ENCODE data around the gene P2RX6.

P2RX6 gene

DNA sequence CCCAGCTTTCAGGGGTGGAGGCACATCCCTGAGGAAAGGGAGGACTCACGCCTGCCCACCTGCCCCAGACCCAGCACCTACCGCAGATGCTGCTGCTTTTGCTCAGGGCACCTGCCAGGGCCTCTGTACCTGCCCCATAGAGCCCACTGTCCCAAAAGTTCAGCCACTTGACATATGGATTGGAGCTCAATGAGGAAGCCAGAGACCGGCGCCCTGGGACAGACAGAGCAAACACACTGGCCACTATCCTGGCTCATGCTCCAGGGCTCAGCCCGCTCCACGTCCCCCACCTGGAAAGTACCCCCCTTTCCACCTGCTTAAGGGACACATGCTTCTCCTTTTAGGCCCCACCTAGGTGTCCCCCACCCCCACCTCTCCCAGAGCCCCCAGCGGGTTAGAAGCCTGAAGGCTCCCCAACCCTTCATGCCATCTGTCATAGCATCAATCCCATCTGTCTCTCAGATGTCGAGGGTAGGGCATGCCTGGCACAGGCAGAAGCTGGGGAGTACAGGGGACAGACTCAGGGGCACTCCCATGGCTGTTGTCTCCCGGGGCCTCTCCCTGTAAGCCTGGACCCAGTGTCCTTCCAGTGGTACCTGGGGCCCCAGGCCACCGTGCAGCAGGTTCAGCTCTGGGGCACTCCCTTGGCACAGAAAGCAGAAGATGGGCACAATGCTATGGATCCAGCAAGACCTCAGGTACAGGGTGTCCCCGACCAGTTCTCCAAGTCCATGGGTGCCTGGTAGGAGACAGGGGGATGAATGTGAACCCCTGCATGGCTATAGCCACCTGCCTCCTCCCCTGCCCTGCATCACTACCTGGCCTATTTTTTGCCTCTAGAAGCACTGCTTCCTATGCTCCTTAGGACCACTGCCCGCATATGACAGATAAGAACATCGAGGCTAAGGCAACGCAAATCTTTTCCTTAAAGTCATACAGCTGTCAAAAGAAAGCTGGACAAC lies 2.2 kb upstream of the P2RX6 start:
- no peak for DNase-seq (ENCODE audit: low read depth in 2 of 2)

DNA sequence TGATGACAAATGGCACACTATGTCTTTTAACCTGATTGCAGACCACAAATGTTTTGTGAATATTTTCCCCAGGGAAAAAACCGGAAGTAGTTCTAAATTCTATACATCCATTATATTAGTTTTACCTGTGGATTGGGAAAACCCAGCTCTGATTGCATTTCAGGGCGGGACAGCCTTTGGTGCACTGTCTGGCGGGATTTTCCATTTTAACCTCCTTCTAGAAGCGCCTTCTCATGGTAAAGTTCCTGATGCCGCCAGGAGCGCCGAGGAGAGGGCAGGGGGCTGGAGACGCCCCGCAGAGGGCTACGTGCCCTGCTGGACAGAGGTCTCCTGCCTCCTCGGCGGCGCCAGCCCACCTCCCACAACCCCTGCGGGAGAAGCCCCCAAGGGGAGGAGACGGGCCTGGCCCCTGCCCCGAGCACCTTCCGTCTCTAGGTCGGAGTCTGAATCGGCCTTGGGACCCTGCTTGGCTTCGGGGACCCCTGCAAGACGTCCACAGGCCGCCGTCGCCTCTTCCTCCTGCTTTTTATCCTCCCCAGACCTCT lies 1.2 kb upstream of the P2RX6 start:
- no peak for DNase-seq (ENCODE audit: low read depth in 2 of 2)

DNA sequence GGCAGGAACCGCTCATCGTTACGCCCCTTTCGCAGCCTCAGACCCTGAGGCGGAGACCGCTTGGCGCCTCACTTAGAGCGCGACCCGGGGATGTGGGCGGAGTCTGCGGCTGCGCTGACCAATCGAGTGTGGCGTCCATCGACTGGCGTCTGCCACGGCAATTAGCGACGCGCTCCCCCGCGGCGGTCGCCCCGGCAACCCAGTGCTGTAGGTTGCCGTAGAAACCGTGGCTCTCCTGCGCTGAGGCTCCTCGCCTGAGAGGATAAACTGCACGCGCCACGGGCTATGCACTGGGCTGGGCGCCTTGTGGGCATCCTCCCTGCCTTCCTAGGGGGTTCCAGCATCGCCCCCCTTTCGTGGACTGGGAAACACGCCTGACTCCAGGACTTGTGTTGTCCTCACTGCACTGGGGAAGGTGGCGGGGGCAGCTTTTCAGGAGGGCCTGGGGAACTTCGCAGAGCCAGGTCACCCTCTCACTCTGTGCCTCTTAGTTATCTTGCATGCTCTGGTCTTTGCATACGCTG lies 701 bp upstream of the P2RX6 start:
- peak; percentile 59 to 71 for DNase-seq (ENCODE audit: low read depth in 2 of 2)

DNA sequence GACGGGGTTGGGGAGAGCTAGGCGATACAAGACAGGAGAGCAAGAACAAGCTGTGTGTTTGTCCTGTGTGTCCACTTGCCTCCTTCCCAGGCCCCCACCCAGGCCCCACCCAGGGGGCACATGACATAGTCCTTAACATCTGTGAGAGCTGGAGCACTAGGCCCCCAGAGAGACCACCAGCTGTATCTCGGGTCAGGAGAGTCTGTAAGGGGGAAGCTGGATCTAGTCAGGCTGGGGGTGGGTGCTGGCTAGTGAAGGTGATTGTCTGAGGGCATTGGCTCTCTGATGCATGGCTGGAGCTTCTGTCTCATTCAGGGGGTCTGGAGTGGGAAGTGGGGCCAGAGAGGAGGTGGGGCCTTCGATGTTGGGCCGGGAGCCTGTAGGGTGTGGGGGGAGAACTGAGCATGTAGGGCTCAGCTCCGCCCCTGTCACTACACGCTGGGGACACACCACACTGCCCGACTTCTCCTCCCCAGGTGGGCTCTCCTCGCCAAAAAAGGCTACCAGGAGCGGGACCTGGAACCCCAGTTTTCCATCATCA lies 571 bp downstream of the P2RX6 start:
- DNase-seq (ENCODE audit: low read depth in 2 of 2) = no peak

DNA sequence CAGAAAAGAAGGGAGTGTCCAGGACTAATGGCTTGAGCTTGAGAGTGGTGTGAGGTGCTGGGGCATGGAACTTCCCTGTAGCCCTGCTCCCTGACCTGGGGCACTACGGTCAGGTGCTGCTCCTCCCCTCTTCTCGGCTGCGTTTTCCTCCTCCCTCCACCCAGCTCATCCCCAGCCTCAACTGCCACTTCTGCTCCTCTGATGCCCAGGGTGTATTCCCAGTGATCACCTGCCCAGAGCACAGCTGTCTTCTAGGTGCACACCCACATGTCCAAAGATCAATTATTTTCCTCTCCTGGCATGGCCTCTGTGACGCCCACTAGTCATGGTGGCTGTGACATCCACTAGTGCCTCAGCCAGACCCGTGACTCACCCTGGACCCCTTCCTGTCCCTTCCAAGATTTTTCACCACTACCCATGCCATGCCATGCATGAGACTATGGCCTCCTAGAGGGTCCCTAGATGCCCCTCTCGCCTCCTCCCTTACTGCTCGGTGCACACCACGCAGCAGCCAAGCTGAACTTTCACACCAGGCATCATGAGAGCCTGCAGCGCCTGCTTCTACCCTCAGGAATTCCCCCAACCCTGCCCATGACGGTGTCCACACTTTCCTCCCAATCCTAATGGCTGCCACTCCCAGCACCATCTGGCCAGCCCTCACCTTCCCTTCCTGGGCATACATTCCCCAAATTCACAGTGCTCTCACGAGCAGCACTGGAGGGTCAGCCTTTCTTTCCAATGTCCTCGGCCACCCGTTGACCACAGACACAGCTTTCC lies 1.9 kb downstream of the P2RX6 start:
- DNase-seq (ENCODE audit: low read depth in 2 of 2) = no peak

DNA sequence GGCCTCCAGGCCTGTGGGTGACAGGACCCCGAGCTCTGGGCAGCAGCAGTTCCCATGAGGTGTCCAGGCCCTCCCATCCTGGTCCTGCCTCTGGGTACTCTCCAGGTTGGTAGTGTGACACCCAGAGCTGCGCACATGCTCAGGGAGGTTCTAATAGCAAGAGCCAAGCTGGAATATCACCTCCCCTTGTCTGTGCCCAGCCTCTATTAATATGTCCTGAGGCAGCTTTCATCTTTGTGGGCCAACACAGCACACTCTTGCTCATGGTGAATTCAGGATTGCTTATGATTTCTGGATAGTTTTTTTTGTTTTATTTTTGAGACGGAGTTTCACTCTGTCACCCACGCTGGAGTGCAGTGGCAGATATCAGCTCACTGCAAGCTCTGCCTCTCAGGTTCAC lies 3.3 kb downstream of the P2RX6 start:
- no peak for DNase-seq (ENCODE audit: low read depth in 2 of 2)

DNA sequence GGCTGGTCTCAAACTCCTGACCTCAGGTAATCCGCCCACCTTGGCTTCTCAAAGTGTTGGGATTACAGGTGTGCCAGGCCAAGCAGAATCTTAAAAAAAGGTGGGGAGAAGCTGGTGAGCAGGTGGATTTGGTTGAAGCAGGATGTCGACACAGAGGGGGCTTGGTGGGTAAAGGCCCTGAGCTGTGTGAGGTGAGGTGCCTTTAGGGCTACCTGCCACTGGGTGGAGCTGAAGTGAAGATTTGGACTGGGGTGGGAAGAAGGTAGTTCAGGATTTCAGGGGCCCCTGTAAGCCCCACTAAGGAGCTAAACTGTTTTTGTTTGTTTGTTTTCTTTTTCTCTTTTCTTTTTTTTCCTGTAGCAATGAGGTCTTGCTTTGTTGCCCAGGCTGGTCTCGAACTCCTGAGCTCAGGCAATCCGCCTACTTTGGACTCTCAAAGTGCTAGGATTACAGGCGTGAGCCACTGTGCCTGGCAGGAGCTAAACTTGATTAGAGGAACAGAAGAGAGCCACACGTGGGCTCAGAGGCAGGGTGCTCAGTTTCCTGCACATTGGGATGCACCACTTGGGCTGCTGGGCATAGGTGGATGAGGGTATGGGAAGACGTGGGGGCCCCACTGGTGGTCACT lies 6.0 kb downstream of the P2RX6 start:
- DNase-seq (ENCODE audit: low read depth in 2 of 2) = no peak

DNA sequence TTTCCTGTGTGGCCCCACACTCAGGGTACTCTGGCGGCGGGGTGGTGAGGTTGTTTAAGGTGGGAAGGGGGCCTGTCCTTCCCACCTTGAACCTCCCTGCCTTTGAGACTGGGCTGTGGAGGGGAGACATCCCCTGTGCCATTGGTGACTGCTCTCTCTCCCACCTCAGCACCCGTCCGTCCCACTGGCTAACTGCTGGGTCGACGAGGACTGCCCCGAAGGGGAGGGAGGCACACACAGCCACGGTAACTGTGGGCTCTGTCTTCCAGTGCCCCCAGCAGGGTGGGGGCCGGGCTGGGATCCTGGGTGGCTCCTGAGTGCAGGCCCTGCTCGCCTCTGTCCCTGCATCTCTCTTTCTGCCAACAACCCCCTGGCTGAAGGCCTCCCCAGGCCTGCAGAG lies 7.5 kb downstream of the P2RX6 start:
- no peak for DNase-seq (ENCODE audit: low read depth in 2 of 2)

DNA sequence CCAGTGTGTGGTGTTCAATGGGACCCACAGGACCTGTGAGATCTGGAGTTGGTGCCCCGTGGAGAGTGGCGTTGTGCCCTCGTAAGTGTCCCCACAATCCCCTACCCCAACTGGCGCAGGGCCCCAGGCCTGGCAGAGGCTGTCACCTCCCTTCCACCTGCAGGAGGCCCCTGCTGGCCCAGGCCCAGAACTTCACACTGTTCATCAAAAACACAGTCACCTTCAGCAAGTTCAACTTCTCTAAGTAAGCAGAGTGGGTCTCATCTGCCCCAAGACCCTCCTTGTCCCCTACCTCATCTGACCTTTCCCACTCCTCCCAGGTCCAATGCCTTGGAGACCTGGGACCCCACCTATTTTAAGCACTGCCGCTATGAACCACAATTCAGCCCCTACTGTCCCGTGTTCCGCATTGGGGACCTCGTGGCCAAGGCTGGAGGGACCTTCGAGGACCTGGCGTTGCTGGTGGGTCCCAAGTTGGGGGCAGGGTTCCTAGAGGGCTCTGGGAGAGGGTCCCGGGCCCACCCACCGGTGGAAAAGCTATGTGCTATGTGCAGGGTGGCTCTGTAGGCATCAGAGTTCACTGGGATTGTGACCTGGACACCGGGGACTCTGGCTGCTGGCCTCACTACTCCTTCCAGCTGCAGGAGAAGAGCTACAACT lies 8.1 kb downstream of the P2RX6 start:
- DNase-seq (ENCODE audit: low read depth in 2 of 2) = no peak

DNA sequence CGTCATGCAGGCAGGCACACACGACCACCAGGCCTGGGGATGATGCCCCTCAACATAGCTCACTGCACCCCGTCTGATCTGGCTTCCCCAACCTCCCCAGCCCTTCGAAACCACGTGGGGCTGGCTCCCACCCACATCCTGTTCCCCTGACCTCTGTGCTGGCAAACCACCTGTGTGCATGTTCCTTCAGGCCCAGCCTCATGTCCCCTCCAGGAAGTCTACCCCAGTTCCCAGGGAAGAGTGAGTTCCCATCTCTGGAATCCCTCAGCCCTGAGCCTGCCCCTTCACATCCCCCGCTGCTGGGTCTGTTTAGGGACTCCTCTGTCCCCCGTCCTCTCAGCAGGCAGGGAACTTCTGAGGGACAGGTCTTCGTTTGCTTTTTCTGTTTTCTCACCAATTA lies 10.3 kb downstream of the P2RX6 start:
- no peak for DNase-seq (ENCODE audit: low read depth in 2 of 2)

DNA sequence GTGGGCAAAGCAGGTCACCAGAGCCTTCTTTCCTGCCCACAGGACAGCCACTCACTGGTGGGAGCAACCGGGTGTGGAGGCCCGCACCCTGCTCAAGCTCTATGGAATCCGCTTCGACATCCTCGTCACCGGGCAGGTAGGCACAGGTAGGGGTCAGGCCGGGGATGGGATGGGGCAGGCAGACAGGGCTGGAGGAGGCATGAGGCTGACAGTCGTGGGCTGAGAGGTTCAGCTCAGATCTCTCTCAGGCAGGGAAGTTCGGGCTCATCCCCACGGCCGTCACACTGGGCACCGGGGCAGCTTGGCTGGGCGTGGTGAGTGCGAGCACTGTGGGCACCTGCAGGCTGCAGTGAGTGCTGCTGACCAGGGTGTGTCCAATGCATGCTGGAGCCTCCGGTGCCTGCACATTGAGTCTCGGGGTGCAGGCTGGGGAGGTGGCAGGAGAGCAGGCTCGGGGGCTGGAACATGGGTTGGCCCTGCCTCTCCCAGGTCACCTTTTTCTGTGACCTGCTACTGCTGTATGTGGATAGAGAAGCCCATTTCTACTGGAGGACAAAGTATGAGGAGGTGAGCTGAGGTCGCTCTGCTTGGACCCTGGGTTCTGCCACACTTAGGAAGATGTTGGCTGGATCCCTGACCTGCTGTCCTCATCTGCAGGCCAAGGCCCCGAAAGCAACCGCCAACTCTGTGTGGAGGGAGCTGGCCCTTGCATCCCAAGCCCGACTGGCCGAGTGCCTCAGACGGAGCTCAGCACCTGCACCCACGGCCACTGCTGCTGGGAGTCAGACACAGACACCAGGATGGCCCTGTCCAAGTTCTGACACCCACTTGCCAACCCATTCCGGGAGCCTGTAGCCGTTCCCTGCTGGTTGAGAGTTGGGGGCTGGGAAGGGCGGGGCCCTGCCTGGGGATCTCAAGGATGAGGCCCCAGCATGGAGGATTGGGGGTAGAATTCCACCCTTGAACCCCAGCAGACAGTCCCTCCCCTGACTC lies 11.1 kb downstream of the P2RX6 start:
- no peak for DNase-seq (ENCODE audit: low read depth in 2 of 2)

DNA sequence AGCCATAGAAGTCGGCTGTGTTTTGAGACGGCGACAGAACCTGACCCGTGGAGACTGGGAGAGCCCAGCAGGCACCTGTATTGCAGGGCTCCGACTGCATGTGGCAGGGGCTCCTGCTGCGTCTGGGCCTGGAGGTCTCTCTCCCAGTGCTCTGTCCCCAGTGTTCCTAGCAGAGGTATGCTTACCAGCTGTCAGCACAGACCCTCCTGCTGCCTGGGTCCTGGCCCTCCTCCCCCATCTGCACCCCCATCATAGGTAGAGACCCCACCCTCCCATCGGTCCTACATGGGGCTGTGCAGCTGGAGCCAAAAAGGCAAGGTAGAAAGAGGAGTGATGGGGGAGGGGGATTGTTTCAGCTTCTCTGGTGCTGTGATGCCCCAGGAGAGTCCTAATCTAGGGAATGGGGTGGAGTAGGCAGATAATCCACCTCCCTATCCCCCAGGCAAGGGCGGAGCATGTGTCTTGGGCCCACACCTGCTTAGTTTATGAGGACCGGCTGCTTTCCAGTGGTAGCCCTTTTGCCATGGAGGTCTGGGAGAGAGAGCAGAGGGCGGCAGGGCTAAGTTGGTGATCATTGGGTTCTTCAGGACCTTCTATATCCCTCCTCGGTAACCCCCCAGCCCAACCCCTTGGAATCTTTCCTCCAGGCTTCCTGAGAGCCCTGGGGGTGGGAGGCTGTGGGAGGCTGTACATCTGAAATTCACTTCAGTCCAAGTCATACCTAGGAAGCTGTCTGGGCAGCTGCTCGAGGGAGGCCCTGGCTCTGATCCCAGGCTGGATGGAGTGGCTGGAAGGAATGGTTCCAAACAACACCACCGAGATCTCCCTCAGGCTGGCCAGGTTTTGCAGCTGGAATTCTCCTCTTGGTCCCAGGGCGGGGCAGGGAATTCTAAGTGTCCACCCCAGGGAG lies 12.1 kb downstream of the P2RX6 start:
- no peak for DNase-seq (ENCODE audit: low read depth in 2 of 2)

DNA sequence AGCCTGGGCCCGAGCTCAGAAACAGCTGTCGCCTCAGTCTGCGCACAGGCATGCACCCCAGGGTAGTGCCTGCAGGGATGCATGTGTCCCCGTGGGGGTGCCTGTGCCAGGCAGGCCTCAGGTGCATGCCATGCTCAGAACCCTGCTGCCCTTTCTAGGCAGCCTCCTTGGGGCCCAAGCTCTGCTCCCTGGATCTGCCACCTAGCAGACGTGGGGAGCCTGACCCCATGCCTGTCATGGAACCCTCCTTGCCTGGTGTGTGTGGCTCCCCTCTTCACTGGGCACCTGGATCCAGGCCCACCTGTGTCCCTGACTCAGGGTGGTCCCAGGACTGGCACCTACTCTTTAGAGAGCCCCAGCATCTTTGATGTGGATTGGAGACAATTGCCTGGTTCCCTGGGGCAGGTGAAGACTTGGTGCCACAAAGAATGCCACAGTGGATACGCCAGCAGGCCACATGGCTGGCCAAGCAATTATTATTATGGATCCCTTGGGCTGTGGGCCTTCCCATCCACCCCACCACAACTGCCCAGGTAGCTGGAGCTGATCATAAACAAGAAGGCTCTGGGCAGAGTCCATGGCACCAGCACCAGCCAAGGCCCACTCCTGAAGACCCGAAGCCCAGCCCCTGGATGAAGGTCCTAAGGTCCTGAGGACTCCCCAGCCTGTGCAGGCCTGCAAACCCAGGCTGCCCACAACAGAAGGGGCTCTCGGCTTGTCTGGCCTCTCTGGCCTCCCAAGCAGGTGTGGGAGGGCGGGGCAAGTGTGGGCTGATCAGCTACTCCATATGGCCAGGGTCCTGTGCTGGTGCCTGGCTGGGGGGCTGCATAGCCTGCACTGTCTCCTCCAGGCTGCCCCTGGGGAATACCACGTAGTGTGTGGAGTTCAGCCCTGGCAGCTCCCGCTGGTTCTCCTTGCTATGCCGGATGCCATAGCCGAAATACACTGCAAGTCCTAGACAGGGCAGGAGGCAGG lies 13.6 kb downstream of the P2RX6 start:
- DNase-seq (ENCODE audit: low read depth in 2 of 2) = no peak

DNA sequence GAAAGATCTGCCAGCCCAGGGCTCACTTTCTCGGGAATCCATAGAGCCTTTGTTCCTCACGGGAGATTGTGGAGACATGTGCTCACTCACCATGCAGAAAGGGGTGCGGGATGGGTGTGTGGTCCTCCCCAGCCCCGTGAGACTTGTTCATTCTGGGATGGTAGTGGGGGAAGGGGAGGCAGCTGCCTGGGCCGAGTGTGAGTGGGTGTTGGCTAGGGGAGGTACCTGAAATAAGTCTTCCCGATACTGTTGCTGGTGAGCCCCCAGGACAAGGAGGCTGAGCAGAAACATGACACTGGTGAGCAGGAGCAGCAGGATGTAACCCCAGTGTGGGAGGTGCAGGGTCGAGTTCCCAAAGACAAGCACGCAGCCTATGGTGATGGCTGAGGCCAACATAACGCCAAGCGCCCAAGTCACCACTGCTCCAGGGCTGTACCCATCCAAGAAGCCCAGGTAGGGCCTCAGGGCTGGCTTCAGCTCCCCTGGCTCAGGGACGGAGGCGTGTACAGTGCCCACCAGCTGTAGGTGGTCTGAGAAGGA lies 14.6 kb downstream of the P2RX6 start:
- no peak for DNase-seq (ENCODE audit: low read depth in 2 of 2)

DNA sequence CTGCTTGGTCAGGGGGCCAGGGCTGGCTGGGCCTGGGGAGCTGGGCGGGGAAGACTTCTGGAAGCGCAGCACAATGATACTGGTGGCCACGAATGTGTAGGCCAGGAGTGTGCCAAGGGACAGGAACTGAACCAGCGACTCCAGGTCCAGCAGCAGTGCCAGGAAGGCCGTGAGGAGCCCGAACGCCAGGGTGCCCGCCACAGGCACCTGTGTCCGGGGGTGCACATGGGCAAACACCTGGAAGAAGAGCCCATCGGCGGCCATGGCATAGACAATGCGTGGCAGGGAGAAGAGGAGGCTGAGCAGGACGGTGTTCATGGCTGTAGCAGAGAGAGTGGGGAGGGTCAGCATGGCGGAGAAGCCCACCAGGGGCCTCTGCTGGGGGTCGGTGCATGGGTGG lies 15.1 kb downstream of the P2RX6 start:
- no peak for DNase-seq (ENCODE audit: low read depth in 2 of 2)

DNA sequence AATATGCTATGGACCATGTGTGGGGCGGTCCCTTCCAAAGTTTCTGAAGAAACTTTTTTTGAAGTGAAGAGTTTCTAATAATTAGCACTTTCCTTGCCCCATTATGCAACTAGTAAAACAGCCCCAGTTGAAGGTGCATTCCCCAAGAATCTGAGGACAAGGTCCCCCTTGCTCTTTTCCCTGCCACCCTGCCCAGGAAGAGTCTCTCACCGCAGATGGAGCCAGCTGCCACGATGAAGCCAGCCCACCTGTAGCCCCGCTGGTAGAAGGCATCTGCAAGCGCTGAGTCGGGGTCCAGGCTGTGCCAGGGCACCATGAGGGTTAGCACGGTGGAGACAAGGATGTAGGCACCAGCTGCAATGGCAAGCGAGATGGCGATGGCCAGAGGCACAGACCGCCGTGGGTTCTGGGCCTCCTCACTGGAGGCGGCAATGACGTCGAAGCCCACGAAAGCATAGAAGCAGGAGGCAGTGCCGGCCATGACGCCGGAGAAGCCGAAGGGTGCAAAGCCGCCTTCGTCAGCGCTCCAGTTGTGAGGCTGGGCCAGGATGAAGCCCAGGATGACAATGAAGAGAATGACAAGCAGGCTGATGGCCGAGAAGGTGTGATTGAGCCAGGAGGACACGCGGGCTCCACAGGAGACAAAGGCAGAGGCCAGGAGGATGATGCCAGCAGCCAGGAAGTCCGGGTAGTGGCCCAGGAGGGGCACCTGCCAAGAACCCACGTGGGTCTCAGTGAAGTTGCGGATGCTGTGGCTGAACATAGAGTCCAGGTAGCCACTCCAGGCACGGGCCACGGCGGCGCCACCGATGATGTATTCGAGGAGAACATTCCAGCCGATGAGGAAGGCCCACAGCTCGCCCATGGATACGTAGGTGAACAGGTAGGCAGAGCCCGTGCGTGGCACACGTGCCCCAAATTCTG lies 15.9 kb downstream of the P2RX6 start:
- DNase-seq (ENCODE audit: low read depth in 2 of 2) = no peak

Measured in stimulated activated CD8-positive, alpha-beta memory T cell treated with anti-CD3 and anti-CD28 coated beads, Interleukin-2, amount 100 ng/mL, for 1 hour (primary cell).